ENCODE data around the gene ACTR3. TPM values are rescaled to one million over a fixed set of nuclear protein-coding genes. Genes with fewer than 3 reads are reported as not detected.
A peak's percentile ranks its signal among the peaks of the same experiment; 100 is the strongest.

Gene ACTR3
- total and polyA plus RNA-seq, 2 of the 4 experiments (the other 2 are of a cell fraction): 246 to 307 TPM

DNA sequence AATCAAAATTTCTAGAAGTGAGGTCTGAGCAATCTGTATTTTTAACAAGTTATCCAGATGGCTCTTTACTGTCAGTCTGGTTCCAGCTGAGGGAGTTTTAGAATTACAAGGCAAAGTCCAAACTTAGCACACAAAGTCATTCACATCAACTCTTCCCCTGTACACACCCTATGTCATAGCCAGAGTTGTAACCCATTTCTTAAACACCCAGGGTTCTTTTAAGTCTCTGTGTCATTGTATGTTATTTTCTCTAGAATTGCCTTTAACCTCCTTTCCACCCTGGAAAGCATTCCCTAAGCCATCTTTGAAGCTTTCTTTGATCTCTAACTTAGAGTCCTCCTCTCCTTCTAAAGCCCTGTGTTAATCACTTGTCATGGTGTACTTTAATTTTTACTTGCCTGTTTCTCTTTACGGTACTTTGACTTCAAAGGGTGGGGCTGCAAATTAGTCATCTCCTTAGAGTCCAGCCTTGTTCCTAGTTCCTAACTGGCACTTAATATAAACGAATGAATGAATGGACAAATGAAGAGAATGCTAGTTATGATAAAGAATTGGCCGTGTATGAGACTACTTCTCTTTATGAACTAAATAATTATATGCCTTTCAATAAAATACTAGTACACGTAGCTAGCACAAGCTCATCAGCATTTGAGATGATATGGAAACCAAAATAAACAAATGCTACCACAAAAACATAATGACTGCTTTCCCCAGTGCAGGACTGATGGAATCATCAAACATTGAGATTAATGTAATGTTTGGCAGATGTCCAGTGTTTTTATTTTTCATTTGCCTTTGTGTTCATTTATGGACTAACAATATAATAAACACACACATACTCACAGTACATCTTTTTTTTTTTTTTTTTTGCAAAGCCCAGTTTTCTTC is 11.9 kb upstream of the ACTR3 start (continued):
- TF ChIP-seq RCOR1 (IDR thresholded peaks at IDR 0.05; ENCODE audit: insufficient replicate concordance, low read length) (no peak), RFX5 (IDR thresholded peaks at IDR 0.05; ENCODE audit: low read depth, low read length) (no peak)

DNA sequence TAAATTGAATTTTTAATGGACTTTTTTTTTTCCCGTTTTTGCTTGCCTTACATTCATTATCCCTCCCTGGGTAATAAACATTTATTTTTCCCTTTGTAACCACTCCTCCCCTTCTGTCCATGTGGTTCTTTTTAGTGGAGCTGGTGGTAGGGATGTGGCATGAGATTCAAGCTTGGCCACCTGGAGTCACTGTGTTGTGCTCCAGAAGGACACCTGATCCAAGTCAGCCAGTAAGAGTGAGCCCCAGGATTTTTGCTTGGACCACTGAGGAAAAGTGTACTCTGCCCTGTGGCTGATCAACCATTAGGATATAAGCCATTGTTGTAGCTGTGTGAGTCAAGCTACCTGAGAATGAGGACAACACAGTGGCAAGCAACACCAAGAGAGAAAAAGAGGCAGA is 11.1 kb upstream of the ACTR3 start:
- H3K4me2 ChIP-seq (ENCODE audit: low read depth, low read length): no peak overlapping the region
- no peak overlapping the region for H3K56ac ChIP-seq (ENCODE audit: extremely low read depth, insufficient read depth, low read length)
- dilution Hi-C loops (cut with HindIII; ENCODE audit: low sequenced_read_pairs, unreplicated experiment): no loop called here
- CTCF ChIA-PET: no interaction called here
- H3K27me3 ChIP-seq (ENCODE audit: control insufficient read depth, insufficient read depth, low read length): no peaks in the 10 kb centered on the region
- peaks cover 0 to 7% of the 10 kb centered on the region in 2 experiments; a peak in 1 of 4 replicates for H3K79me1 ChIP-seq (ENCODE audit: low read depth in 1 of 2, low read length in 2 of 2)
- H2BK120ac ChIP-seq (ENCODE audit: low read depth, low read length): no peak overlapping the region
- no peak overlapping the region for H4K8ac ChIP-seq (ENCODE audit: low read depth in 2 of 2, low read length in 2 of 2)
- in situ Hi-C loops (cut with MboI; ENCODE audit: low sequenced_read_pairs): no loop called here
- no peaks in the 10 kb centered on the region for H3K9me3 ChIP-seq (ENCODE audit: control insufficient read depth, insufficient read depth, low read length)
- H3K9ac ChIP-seq (ENCODE audit: low read depth, low read length): no peak overlapping the region
- ATAC-seq (ENCODE audit: low read depth) (no peak), DNase-seq (no peak)
- H3K4me3 ChIP-seq (ENCODE audit: insufficient read depth, low read depth, low read length): no peak overlapping the region
- POLR2A ChIA-PET (ENCODE audit: unreplicated experiment): no interaction called here
- H3K27ac ChIP-seq (ENCODE audit: insufficient read depth, low read length): no peak overlapping the region
- H3K23ac ChIP-seq (ENCODE audit: low read depth, low read length): no peak overlapping the region
- no peak overlapping the region for H2BK15ac ChIP-seq (ENCODE audit: low read depth, low read length)
- H3K18ac ChIP-seq (ENCODE audit: low read depth, low read length): no peak overlapping the region
- no peak overlapping the region for H2BK20ac ChIP-seq (ENCODE audit: low read depth, low read length)
- peaks cover 10% of the 10 kb centered on the region for H3K4me1 ChIP-seq (ENCODE audit: control insufficient read depth, insufficient read depth, low read length)
- WGBS, 2 experiments (ENCODE audit: extremely low coverage in 2 of 2, insufficient read length in 1 of 2): no CpG with 5 or more reads among the region's 1 CpG
- H4K5ac ChIP-seq (ENCODE audit: low read depth, low read length): peak overlapping the region; percentile 72; the same call in 1 of the 2 replicates
- TF ChIP-seq NFE2L2 (IDR thresholded peaks at IDR 0.05; ENCODE audit: low read depth, low read length): no peak
- H3K9me1 ChIP-seq (ENCODE audit: insufficient read depth, low read length): peaks cover 2% of the 10 kb centered on the region
- no TSS peak for BruUV-seq (replicated peaks)
- no peak overlapping the region for H2AFZ ChIP-seq (replicated peaks; ENCODE audit: low read length, poor library complexity)
- H2AK5ac ChIP-seq (ENCODE audit: low read depth, low read length): no peak overlapping the region
- H2AK9ac ChIP-seq (replicated peaks; ENCODE audit: low read depth, low read length, poor library complexity): no peak overlapping the region
- no peak overlapping the region for H4K91ac ChIP-seq (ENCODE audit: insufficient read depth, low read depth, low read length)
- no peaks in the 10 kb centered on the region for H4K20me1 ChIP-seq (ENCODE audit: insufficient read depth, low read length)
- no peak overlapping the region for H2BK5ac ChIP-seq (ENCODE audit: low read depth, low read length, poor library complexity, severe bottlenecking)
- H3K4ac ChIP-seq (ENCODE audit: low read depth, low read length): peak overlapping the region; percentile 26; the same call in 1 of the 2 replicates
- intact Hi-C loops (cut with micrococcal nuclease): no loop called here
- H3K36me3 ChIP-seq (ENCODE audit: control insufficient read depth, insufficient read depth, low read length): peaks cover 2% of the 10 kb centered on the region
- no peak overlapping the region for H3K14ac ChIP-seq (replicated peaks; ENCODE audit: low read depth, low read length)
